Measurements from ENCODE around the gene NUDT17.
"Not testable (repeated sequence)": the region's sequence is repeated elsewhere in the genome, so short reads cannot be mapped to it uniquely, and the experiment has no call there.

NUDT17 gene

GRCh38 chr1:145845514-145846161 is at the start of gene NUDT17:
TSS of gene NUDT17 (plus strand) at chr1:145845630. CDS start at chr1:145845641, 11 bp downstream.
- DNase-seq (ENCODE audit: low read depth) = peak; percentile 47

DNA sequence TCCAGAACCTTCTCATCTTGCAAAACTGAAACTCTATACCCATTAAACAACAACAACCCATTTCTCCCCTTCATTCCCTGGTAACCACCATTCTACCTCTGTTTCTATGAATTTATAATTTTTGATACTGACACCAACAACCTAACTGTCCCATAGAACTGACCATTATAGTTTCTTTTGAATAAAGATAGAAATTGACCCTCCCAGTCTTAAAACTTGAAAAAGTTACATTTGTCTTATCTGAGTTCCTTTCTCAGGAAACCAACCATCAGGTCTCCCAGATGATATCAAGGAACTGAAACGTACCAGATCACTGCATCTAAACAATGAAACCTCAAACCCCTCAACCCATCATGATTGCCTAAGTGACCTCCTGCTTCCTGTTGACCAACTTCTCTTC is 48.7 kb upstream of the NUDT17 start:
- DNase-seq (ENCODE audit: low read depth) = peak; percentile 13

- no peak for DNase-seq (ENCODE audit: low read depth)
Measured at GRCh38 chr1:145799806-145800205, 45.6 kb upstream of the NUDT17 start.

DNA sequence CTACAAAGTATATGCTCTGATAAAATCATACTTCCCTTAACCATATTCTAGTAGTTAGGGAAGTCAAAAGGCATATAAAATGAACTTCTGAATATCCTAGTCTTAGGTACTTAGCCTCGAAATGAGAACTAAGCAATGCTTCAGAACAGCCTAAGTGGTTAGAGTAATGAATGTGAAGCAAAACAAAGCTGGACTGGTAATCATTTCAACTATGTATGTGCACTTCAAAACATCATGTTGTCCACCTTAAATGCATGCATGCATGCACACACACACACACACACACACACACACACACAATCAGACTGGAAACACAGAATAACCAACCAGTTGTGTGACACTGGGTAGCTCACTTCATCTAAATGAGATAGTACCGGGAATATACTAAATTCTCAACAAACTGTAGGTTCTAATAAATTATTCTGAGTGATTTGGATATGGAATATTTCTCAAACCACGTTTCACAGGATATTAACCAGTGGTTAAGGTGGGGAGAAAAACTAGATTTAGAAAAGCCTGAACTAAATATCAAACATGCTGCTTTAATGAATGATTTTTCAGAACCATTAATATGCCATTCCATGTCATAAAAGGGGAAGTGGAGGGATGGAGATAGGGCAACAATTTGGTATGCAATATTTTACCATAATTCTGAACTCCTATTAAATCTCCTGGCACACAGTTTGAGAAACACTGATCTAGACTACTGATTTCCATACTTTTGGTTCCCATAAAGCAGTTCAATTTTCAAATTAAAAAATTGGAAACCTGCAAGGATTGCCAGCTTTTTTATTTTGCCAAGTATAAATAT is 41.0 kb upstream of the NUDT17 start:
- DNase-seq (ENCODE audit: low read depth) = no peak

DNA sequence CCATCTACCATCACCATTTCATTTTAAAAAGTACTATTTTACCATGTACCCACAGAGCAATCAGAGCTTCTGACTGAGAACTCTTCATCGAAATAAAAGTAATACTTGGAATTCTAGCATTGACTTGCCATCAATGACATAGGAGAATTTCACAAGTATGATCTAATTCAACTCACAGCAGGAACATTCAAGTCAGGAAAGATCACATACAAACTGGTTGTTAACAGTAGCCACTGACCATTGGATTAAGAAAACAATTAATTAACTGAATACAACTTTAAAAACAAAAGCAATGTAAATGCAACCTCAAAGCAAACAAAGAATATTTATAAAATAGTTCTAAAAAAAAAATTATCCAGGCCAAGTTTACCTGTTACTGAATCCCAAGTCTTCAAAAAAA is 40.4 kb upstream of the NUDT17 start:
- DNase-seq (ENCODE audit: low read depth) = no peak

- no peak for DNase-seq (ENCODE audit: low read depth)
Measured at GRCh38 chr1:145806408-145806807, 39.0 kb upstream of the NUDT17 start.

DNA sequence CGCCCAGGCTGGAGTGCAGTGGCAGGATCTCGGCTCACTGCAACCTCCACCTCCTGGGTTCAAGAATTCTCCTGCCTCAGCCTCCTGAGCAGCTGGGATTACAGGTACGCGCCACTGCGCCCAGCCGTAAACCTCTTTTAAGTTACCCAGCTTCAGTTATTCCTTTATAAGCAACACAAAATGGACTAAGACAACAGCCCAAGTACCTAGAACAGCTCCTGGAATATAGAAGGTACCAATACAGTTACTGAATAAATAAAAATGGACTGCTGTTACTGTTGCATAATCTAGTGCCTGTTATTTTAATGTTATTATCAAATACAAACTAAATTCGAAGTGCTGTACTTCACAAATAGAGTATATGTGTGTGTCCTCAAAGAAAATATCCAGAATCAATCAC is 38.6 kb upstream of the NUDT17 start:
- no peak for DNase-seq (ENCODE audit: low read depth)

DNA sequence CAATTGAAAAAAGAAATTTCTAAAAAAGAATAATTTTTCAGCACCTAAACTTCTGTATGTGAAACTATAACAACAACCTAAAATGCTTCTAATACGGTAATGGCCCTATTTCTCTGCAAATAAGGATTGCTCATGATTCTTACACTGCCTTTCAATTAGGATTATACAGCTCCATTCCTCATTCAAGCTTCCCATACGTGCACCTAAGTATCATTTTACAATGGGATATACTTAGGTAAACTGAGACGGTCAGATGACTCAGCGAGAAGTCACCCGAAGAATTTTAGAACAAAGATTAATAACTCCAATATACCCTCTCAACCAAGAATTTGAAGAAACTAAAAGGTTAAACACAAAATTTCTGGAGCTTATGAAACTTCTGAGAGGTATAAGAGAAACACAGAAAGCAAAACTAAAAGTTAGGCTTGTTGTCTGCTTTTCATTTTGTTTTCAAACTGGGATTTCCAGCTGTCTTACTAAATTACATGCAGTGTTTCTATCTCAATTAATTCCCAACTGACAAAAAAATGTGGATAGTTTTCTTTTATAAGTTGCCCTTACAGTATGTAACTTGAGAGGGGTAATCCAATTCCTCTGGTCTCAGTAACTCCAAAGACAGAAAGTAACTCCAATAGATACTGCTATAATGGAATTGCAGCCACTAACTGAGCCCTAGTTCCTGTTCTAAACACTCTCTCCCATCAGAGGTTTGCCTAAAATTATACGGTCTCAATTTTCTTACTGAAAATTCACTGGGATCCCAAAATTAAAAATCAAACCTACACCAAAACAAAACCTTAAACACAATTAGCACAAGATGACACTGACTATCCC is 32.2 kb upstream of the NUDT17 start:
- not testable (repeated sequence) for DNase-seq (ENCODE audit: low read depth)

GRCh38 chr1:145818095-145818494 is 27.3 kb upstream of the NUDT17 start:
- peak; percentile 52 for DNase-seq (ENCODE audit: low read depth)

- DNase-seq (ENCODE audit: low read depth) = not testable (repeated sequence)
Measured at GRCh38 chr1:145822779-145823331, 22.6 kb upstream of the NUDT17 start.

DNA sequence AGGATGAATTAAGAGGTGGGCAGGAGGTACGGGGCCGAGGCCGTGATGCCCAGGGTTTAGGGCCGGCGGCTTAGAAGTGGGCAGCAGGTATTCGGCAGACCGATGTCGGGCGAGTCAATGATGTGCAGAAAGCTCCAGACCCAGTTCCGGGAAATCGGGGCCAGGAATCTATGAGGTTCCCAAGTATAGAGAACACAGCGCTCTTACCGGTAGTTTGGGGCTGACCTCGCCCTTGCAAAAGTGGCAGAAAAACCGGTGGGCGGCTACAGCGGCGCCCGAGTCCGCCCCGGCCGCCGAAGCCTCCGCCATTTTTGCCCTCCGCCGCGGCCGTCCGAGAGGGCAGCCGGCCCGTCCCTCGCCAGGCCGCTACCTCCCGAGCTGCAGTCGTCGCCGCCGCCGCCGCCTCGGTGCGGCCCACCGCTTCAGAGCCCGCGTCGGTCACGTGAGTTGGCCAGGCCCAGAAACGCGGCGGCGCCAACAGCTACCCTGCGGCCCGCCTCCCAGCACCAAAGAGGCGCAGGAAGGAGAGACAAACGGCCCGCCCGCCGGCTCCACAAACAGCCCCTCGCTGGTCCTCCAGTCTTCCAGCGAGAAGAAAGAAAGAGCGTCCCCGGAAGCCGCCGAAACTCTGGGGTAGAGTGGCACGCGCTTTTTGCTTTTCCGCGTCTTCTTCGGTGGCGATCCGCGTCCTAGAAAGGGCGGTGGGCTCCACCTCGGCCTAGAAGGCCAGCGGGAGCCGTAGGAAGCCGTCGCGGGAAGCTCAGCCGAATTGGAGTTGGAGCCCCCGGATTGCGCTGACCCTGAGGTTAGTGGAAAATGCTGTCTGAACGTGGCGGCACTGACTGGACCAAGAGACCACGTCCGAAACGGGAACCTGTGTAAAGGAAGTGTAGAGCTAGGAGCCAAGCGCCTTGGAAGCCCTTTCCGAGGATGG is 21.6 kb upstream of the NUDT17 start, which contains the start of the genes POLR3C and RNF115:
Gene POLR3C (plus strand): TSS at position 636 of the 934 bp plus-strand sequence. CDS start 1,577 bp downstream, outside the sequence.
Gene RNF115 (minus strand): TSS at position 531 of the 934 bp plus-strand sequence. CDS start 222 bp downstream, at position 309.
- peak; percentile 86 for DNase-seq (ENCODE audit: low read depth)

DNA sequence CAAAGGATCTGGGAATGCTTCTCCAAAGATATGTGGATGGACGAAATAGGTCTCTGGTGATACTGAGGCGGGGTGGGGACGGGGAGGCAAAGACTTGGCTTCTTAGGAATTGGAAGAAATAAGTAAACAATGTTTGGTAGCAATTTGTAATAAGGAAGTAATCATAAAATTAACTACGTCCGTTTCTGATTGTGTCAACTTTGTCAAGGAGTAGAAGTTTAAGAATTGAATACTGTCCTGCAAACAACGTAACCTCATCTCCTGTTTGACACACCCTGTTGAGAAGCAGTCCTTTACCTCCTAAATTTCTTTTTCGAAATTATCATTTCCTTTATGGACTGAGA is 21.0 kb upstream of the NUDT17 start:
- DNase-seq (ENCODE audit: low read depth) = no peak

DNA sequence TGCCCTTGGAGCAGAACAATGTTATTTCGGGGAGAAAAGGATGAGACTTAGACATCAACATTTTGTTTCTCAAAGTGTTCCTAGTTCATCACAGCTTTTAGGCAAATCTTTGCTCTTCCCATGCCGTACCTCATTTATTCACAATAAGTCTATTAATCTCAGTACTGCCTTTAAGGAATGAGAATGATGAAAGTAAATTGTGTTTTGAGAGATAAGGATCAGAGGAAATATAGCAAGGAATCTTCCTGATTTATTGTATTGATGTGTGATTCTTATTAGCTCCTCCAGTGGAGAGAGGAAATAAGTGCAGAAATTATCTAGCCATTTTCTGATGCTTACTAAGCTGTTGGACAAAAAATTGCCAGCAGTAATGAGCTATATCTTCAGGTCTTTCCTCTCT is 19.4 kb upstream of the NUDT17 start:
- no peak for DNase-seq (ENCODE audit: low read depth)

GRCh38 chr1:145827966-145828365 is 17.5 kb upstream of the NUDT17 start:
- no peak for DNase-seq (ENCODE audit: low read depth)

GRCh38 chr1:145828367-145829026 is 16.9 kb upstream of the NUDT17 start:
- DNase-seq (ENCODE audit: low read depth) = no peak

GRCh38 chr1:145830810-145831209 is 14.6 kb upstream of the NUDT17 start:
- not testable (repeated sequence) for DNase-seq (ENCODE audit: low read depth)

DNA sequence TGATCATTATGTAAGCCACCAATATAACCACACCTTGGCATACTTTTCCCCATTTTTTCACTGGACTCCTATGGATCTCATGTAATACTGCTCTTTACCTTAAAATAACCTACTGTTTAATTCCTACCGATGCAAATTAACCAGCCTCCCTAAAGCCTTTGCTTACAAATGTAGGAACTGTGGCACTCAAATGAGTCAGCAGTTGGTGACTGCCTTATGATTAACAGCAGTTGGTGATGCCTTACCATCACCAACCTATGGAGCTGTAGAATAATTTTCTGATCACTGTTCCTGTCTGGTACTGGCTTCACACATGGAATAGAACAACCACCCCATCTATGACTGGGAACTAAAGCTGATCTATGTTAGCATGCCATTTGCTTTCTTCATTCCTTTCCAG is 7.8 kb upstream of the NUDT17 start:
- DNase-seq (ENCODE audit: low read depth) = no peak

DNA sequence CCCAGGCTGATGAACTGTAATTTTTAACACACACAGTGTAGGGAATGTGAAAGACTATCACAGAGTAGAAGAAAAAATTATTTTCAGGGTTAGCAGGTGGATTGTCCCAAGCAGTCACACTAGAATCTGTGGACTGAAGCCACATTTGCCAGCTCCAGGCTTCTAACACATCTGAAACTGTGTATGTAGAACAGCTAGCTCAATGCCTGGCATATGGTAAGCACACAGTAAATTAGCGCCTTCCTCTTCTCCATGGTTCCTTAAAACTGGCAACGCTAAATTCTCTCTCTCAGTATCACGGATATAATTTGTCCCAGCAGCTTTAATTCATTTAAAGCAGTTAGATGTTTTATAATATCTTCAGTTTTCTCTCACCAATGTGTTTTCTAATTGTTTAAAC is 2.4 kb upstream of the NUDT17 start:
- no peak for DNase-seq (ENCODE audit: low read depth)

GRCh38 chr1:145845144-145845513 is 301 bp upstream of the NUDT17 start:
- no peak for DNase-seq (ENCODE audit: low read depth)

- peak; percentile 26 for DNase-seq (ENCODE audit: low read depth)
Measured at GRCh38 chr1:145846201-145846612, 777 bp downstream of the NUDT17 start.

DNA sequence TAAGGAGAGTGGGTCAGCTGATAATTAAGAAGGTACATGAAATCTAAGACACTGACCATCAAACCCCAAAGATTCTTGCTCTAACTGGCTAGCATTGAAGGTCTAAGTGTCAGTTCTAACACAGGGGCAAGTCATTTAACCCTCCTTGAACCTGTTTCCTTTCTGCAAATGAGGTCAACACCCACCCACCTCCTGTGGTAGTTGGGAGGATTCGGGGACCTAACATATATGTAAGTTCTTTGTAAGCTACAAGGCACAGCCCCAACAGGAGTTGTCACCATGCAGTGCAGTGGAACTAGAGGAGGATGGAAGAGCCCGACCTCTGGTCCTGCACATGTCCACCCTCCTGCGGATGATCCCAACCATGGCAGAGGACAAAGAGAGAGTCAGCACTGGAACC is 2.4 kb downstream of the NUDT17 start:
- no peak for DNase-seq (ENCODE audit: low read depth)
